ENCODE measurements around the gene ADARB2. TPM values are rescaled to one million over a fixed set of nuclear protein-coding genes. Genes with fewer than 3 reads are reported as not detected.

ADARB2 gene
- total and polyA plus RNA-seq, 4 donors = 0.55 to 0.70 (median 0.59) TPM; not detected in 1

- no peak for DNase-seq (ENCODE audit: low spot score)
- Histone ChIP-seq H3K4me3 (ENCODE audit: low read depth in 1 of 3, low read length in 3 of 3) (no peak overlapping the region), H3K9me3 (ENCODE audit: control insufficient read depth in 4 of 4, low read length in 3 of 4) (peaks cover 0 to 1% (median 0%) of the 10 kb centered on the region in 4 donors), H3K27ac (ENCODE audit: low read depth in 1 of 2, low read length in 2 of 2) (no peak overlapping the region), H3K27me3 (ENCODE audit: control insufficient read depth in 4 of 4, insufficient read depth in 4 of 4, low read length in 3 of 4) (no peaks in the 10 kb centered on the region), H3K9ac (ENCODE audit: low read depth in 1 of 2, low read length in 2 of 2) (no peak overlapping the region), H3K36me3 (ENCODE audit: control insufficient read depth in 4 of 4, insufficient read depth in 3 of 4, low read depth in 1 of 4, low read length in 3 of 4) (peaks cover 0 to 3% (median 0%) of the 10 kb centered on the region in 4 donors), H3K4me1 (ENCODE audit: control insufficient read depth in 4 of 4, insufficient read depth in 4 of 4, low read length in 3 of 4) (no peaks in the 10 kb centered on the region)
- TF ChIP-seq RAD21 (IDR thresholded peaks at IDR 0.05) (no peak), ATF3 (IDR thresholded peaks at IDR 0.05) (no peak), HNF4G (IDR thresholded peaks at IDR 0.05) (no peak), REST (IDR thresholded peaks at IDR 0.05) (no peak), CTCF (IDR thresholded peaks at IDR 0.05; ENCODE audit: low read depth, low read length, missing input control) (no peak), JUND (IDR thresholded peaks at IDR 0.05) (no peak), YY1 (IDR thresholded peaks at IDR 0.05) (no peak), SP1 (IDR thresholded peaks at IDR 0.05) (no peak), FOXA2 (IDR thresholded peaks at IDR 0.05) (no peak), NR2F2 (IDR thresholded peaks at IDR 0.05) (no peak), GABPA (IDR thresholded peaks at IDR 0.05 in 1 of 2, conservative IDR thresholded peaks at IDR 0.05 in 1 of 2) (no peak), TAF1 (conservative IDR thresholded peaks at IDR 0.05) (no peak)
- 97% methylated on average over 9 of the region's 9 CpGs for WGBS
Measured at GRCh38 chr10:1232164-1232911, 505.0 kb downstream of the ADARB2 start.

- Histone ChIP-seq H3K4me3 (ENCODE audit: low read depth in 1 of 3, low read length in 3 of 3) (no peak overlapping the region), H3K9me3 (ENCODE audit: control insufficient read depth in 4 of 4, low read length in 3 of 4) (peaks cover 0 to 1% (median 0%) of the 10 kb centered on the region in 4 donors), H3K36me3 (ENCODE audit: control insufficient read depth in 4 of 4, insufficient read depth in 3 of 4, low read depth in 1 of 4, low read length in 3 of 4) (peaks cover 0 to 3% (median 0%) of the 10 kb centered on the region in 4 donors), H3K27me3 (ENCODE audit: control insufficient read depth in 4 of 4, insufficient read depth in 4 of 4, low read length in 3 of 4) (no peaks in the 10 kb centered on the region), H3K9ac (ENCODE audit: low read depth in 1 of 2, low read length in 2 of 2) (no peak overlapping the region), H3K4me1 (ENCODE audit: control insufficient read depth in 4 of 4, insufficient read depth in 4 of 4, low read length in 3 of 4) (no peaks in the 10 kb centered on the region), H3K27ac (ENCODE audit: low read depth in 1 of 2, low read length in 2 of 2) (no peak overlapping the region)
- no peak for TF ChIP-seq NR2F2 (IDR thresholded peaks at IDR 0.05)
- TF ChIP-seq JUND (IDR thresholded peaks at IDR 0.05) = no peak
- no peak for TF ChIP-seq TAF1 (conservative IDR thresholded peaks at IDR 0.05)
- TF ChIP-seq EGR1 (IDR thresholded peaks at IDR 0.05; ENCODE audit: low read depth in 2 of 2) = no peak
- no peak for TF ChIP-seq REST (IDR thresholded peaks at IDR 0.05)
- no peak for TF ChIP-seq RXRA (IDR thresholded peaks at IDR 0.05)
- no peak for TF ChIP-seq HNF4A (conservative IDR thresholded peaks at IDR 0.05)
- WGBS = 79% methylated on average over 9 of the region's 9 CpGs
- DNase-seq (ENCODE audit: low spot score) = no peak
Measured at GRCh38 chr10:1230592-1231275, 506.6 kb downstream of the ADARB2 start.
